Astrocyte (in vitro differentiated cells and primary cell): Measurements from ENCODE around the gene TNFRSF19.

Experiments
- EZH2 ChIP-seq: IDR thresholded peaks from 2 replicates; pipeline ENCODE4 v1.6.1; 2012; ENCODE audit warnings: mild to moderate bottlenecking, low read length, inconsistent platforms; ENCODE audit not compliant: insufficient read depth
- TF ChIP-seq, protein P1 (sequence below): IDR thresholded peaks from 2 replicates; pipeline ENCODE4 v1.5.1; 2011; ENCODE audit warnings: low read depth, mild to moderate bottlenecking, inconsistent platforms, low read length, moderate library complexity; ENCODE audit not compliant: insufficient read depth

- TF ChIP-seq, protein P1, sequence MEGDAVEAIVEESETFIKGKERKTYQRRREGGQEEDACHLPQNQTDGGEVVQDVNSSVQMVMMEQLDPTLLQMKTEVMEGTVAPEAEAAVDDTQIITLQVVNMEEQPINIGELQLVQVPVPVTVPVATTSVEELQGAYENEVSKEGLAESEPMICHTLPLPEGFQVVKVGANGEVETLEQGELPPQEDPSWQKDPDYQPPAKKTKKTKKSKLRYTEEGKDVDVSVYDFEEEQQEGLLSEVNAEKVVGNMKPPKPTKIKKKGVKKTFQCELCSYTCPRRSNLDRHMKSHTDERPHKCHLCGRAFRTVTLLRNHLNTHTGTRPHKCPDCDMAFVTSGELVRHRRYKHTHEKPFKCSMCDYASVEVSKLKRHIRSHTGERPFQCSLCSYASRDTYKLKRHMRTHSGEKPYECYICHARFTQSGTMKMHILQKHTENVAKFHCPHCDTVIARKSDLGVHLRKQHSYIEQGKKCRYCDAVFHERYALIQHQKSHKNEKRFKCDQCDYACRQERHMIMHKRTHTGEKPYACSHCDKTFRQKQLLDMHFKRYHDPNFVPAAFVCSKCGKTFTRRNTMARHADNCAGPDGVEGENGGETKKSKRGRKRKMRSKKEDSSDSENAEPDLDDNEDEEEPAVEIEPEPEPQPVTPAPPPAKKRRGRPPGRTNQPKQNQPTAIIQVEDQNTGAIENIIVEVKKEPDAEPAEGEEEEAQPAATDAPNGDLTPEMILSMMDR = no peak
- no peak for TF ChIP-seq EZH2
Observed at GRCh38 chr13:23628250-23628649, 58.0 kb downstream of the TNFRSF19 start.
